Stimulated activated CD8-positive, alpha-beta memory T cell treated with anti-CD3 and anti-CD28 coated beads, Interleukin-2, amount 100 ng/mL, for 1 hour (primary cell): ENCODE measurements around the gene KL.

ENCODE experiments used
- DNase-seq, 2 donors: peaks; one replicate each; pipeline ENCODE4 v3.0.0-alpha.2; 2020; ENCODE audit warnings: low read depth in 2 of 2

The KL gene

GRCh38 chr13:33004511-33004910, 11.7 kb upstream of the KL start:
- DNase-seq = no peak

- DNase-seq = no peak
Measured at GRCh38 chr13:33006134-33006533, 10.1 kb upstream of the KL start.

GRCh38 chr13:33006638-33007037, 9.6 kb upstream of the KL start:
- DNase-seq = no peak

- DNase-seq = no peak
Measured at GRCh38 chr13:33007237-33007636, 9.0 kb upstream of the KL start.

- no peak for DNase-seq
Measured at GRCh38 chr13:33007950-33008349, 8.3 kb upstream of the KL start.

GRCh38 chr13:33008946-33009722, 7.1 kb upstream of the KL start:
- no peak for DNase-seq

GRCh38 chr13:33011828-33012470, 4.3 kb upstream of the KL start:
- DNase-seq = no peak

GRCh38 chr13:33014291-33014690, 1.9 kb upstream of the KL start:
- no peak for DNase-seq

- no peak for DNase-seq
Measured at GRCh38 chr13:33015241-33015668, 968 bp upstream of the KL start.

GRCh38 chr13:33015791-33016323, 366 bp upstream of the KL start:
- no peak for DNase-seq

GRCh38 chr13:33017323-33017929, 1.2 kb downstream of the KL start:
- no peak for DNase-seq

GRCh38 chr13:33018886-33019285, 2.7 kb downstream of the KL start:
- no peak for DNase-seq

- no peak for DNase-seq
Measured at GRCh38 chr13:33022986-33023385, 6.8 kb downstream of the KL start.

GRCh38 chr13:33025220-33025744, 9.1 kb downstream of the KL start:
- no peak for DNase-seq

GRCh38 chr13:33026489-33027152, 10.4 kb downstream of the KL start:
- DNase-seq = no peak

- no peak for DNase-seq
Measured at GRCh38 chr13:33028620-33029019, 12.4 kb downstream of the KL start.

GRCh38 chr13:33031277-33031676, 15.1 kb downstream of the KL start:
- DNase-seq = no peak

- no peak for DNase-seq
Measured at GRCh38 chr13:33032037-33032625, 15.9 kb downstream of the KL start.

GRCh38 chr13:33033051-33033812, 17.0 kb downstream of the KL start:
- DNase-seq = no peak

- DNase-seq = no peak
Measured at GRCh38 chr13:33033986-33034385, 17.8 kb downstream of the KL start.
